Adrenal gland (tissue), 5 donors: ENCODE measurements around the gene NCF4.

ENCODE experiments used
- CTCF ChIP-seq, 6 experiments: fragments of 450-650 bp in 4 of 6; fragments of 200-600 bp in 2 of 6; sonication (generic) in 1 of 6; IDR thresholded peaks; 1 replicate in 5 of 6; 2 replicates in 1 of 6; pipeline versions ENCODE4 v1.5.1 to v1.8.0; 2016 to 2021; ENCODE audit warnings: antibody characterized with exemption in 6 of 6, mild to moderate bottlenecking in 2 of 6, moderate library complexity in 1 of 6
- POLR2A ChIP-seq, 2 donors: fragments of 450-650 bp; IDR thresholded peaks; one replicate each; pipeline ENCODE4 v1.6.1; 2017; ENCODE audit warnings: antibody characterized with exemption in 2 of 2, mild to moderate bottlenecking in 2 of 2, moderate library complexity in 1 of 2
- donor health status: DM: no; HTN: no; CAD: no.

- TF ChIP-seq POLR2A (IDR thresholded peaks at IDR 0.05) (no peak), CTCF (IDR thresholded peaks at IDR 0.05) (peak; percentile 23 to 74 (median 58))
These were observed 13.0 kb downstream of the NCF4 start for GRCh38 chr22:36873614-36874308.
